ENCODE measurements around the gene PNP.

PNP gene

DNA sequence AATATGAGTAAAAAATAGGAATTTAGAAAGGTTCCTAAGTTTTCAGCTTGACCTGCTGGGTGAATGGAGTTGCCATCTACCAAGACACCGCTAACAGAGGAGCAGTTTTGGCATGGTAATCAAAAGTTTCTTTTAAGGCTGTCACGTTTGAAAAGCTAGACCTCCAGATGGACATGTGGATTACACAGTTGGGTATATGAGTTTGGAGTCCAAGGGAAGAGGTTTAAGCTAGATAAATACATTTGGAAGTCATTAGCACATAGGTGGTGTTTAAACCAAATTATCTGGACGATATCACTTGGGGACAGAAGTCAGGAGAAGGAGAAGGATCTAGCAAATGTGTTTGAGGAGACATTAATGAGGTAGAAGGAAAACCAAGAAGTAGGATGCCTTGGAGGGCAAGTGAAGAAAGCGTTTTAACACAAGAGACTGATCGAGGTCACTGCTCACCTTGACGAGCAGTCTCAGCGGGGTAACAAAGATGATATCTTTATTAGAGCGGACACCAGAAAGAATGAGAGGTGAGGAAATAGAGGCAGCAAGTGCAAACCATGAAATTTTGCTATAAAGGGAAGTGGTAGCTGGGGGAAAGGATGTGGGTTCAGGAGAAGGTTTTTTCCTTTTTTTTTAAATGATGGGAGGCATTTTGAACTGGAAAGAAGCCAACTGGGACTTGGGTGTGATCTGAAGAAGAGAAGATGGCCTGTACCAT lies 17.6 kb downstream of the PNP start:
- Histone ChIP-seq H3K27me3 (ENCODE audit: low read depth, low read length) (0 out of 2 replicates have a peak, but pooled peaks cover 5% of the 10 kb centered on the region), H4K20me1 (ENCODE audit: insufficient read depth, low read length) (no peaks in the 10 kb centered on the region), H3K9me3 (ENCODE audit: insufficient read depth, low read length) (no peaks in the 10 kb centered on the region), H3K4me1 (ENCODE audit: low read length) (peaks cover 22% of the 10 kb centered on the region), H2AFZ (ENCODE audit: low read depth, low read length) (no peak overlapping the region), H3K4me2 (ENCODE audit: low read length) (no peak overlapping the region), H3K36me3 (replicated peaks; ENCODE audit: low read depth, low read length) (no peaks in the 10 kb centered on the region), H3K9ac (ENCODE audit: low read length) (no peak overlapping the region), H3K79me2 (ENCODE audit: low read length) (no peaks in the 10 kb centered on the region), H3K4me3 (ENCODE audit: low read length) (no peak overlapping the region), H3K27ac (ENCODE audit: low read length) (no peak overlapping the region)
- no peak for TF ChIP-seq EZH2phosphoT487 (IDR thresholded peaks at IDR 0.05; ENCODE audit: low read depth)
- TF ChIP-seq, protein P1, sequence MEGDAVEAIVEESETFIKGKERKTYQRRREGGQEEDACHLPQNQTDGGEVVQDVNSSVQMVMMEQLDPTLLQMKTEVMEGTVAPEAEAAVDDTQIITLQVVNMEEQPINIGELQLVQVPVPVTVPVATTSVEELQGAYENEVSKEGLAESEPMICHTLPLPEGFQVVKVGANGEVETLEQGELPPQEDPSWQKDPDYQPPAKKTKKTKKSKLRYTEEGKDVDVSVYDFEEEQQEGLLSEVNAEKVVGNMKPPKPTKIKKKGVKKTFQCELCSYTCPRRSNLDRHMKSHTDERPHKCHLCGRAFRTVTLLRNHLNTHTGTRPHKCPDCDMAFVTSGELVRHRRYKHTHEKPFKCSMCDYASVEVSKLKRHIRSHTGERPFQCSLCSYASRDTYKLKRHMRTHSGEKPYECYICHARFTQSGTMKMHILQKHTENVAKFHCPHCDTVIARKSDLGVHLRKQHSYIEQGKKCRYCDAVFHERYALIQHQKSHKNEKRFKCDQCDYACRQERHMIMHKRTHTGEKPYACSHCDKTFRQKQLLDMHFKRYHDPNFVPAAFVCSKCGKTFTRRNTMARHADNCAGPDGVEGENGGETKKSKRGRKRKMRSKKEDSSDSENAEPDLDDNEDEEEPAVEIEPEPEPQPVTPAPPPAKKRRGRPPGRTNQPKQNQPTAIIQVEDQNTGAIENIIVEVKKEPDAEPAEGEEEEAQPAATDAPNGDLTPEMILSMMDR (IDR thresholded peaks at IDR 0.05; ENCODE audit: low read depth, low read length), result no peak

DNA sequence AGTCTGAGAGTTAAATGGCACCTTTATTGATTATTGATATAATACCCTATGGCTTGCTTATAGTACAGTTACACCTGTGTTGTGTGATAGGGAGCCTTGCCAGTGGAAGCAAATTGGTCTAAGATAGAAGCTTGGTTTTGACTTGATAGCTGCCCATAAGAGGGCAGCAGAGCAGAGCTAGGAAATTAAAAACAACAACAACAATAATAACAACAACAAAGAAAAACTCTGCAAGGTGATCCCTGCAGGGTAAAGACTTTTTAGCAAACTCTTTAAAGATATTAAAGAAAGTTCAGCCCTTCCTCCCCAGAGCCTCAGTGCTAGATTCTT lies 18.2 kb downstream of the PNP start:
- H3K4me1 ChIP-seq (ENCODE audit: low read length), result peaks cover 27% of the 10 kb centered on the region
- no peaks in the 10 kb centered on the region for H3K36me3 ChIP-seq (replicated peaks; ENCODE audit: low read depth, low read length)
- no peak overlapping the region for H3K27ac ChIP-seq (ENCODE audit: low read length)
- no peak overlapping the region for H2AFZ ChIP-seq (ENCODE audit: low read depth, low read length)
- no peak overlapping the region for H3K9ac ChIP-seq (ENCODE audit: low read length)
- H3K4me2 ChIP-seq (ENCODE audit: low read length), result no peak overlapping the region
- TF ChIP-seq, protein P1 (IDR thresholded peaks at IDR 0.05; ENCODE audit: low read depth, low read length), result peak; percentile 27; the same call in 1 of the 2 replicates
- no peak for TF ChIP-seq EZH2phosphoT487 (IDR thresholded peaks at IDR 0.05; ENCODE audit: low read depth)
- 0 out of 2 replicates have a peak, but pooled peaks cover 5% of the 10 kb centered on the region for H3K27me3 ChIP-seq (ENCODE audit: low read depth, low read length)
- H3K4me3 ChIP-seq (ENCODE audit: low read length), result no peak overlapping the region
- H3K79me2 ChIP-seq (ENCODE audit: low read length), result no peaks in the 10 kb centered on the region
- no peaks in the 10 kb centered on the region for H3K9me3 ChIP-seq (ENCODE audit: insufficient read depth, low read length)
- no peaks in the 10 kb centered on the region for H4K20me1 ChIP-seq (ENCODE audit: insufficient read depth, low read length)

DNA sequence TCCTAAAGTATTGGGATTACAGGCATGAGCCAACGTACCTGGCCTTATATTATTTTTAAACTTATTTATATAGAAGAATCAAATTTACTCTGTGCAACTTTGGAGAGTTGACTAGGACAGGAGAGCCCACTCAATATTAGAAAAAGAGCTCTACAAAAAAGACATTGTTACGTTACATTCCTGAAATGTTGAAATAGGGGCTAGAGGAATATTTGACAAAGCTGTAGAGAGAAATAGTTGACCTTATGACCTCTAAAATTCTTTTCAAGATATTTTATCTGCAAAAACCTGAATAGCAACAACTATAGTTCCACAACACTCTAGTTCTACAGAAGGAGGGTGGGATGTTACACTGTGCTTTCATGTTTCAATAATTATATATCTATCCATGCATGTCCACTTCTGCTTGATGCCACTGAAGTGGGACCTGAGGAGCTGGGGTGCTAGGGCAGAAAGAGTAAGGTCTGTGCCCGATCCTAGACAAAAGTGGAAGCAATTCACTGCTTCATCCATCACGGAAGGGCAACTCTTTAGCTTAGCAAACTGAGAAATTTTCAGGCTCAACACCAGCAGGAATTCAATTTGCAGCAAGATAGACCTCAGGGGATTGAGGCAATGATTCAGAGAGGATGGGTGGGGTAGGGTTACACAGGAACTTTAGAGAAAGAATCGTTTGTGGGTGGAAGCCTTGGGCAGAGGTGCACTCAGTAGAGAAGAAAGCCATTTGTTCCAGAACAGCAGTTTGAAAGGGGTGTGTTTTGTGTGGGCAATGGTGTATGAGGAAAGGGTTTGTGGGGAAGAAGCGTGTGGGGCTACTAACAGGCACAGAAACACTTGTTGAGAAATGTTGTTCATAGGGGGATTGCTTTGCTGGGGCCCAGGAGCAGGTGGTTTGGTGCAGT lies 20.1 kb downstream of the PNP start:
- Histone ChIP-seq H4K20me1 (ENCODE audit: insufficient read depth, low read length) (no peaks in the 10 kb centered on the region), H3K9ac (ENCODE audit: low read length) (no peak overlapping the region), H3K36me3 (replicated peaks; ENCODE audit: low read depth, low read length) (no peaks in the 10 kb centered on the region), H3K4me2 (ENCODE audit: low read length) (no peak overlapping the region), H3K4me1 (ENCODE audit: low read length) (peaks cover 42% of the 10 kb centered on the region), H3K27me3 (ENCODE audit: low read depth, low read length) (0 out of 2 replicates have a peak, but pooled peaks cover 5% of the 10 kb centered on the region), H3K79me2 (ENCODE audit: low read length) (no peaks in the 10 kb centered on the region), H3K4me3 (ENCODE audit: low read length) (no peak overlapping the region), H2AFZ (ENCODE audit: low read depth, low read length) (no peak overlapping the region), H3K9me3 (ENCODE audit: insufficient read depth, low read length) (no peaks in the 10 kb centered on the region), H3K27ac (ENCODE audit: low read length) (no peak overlapping the region)
- TF ChIP-seq EZH2phosphoT487 (IDR thresholded peaks at IDR 0.05; ENCODE audit: low read depth), result no peak

DNA sequence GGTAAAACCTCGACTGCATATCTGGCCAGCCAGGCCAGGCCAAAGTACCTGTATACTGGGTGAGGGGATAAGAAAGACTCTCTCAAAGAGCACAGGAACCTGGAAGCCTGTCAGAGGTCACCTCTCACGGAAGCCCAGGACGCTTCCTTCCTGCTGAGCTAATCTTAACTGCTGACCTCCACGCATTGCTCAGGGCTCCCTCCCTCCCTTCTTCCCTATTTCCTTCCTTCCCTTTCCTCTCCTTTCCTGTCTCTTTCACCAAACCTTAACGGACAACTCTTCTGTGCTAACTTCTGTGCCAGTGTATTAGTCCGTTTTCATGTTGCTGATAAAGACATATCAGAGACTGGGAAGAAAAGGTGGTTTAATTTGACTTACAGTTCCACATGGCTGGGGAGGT lies 21.4 kb downstream of the PNP start:
- Histone ChIP-seq H3K4me1 (ENCODE audit: low read length) (peaks cover 44% of the 10 kb centered on the region), H3K27ac (ENCODE audit: low read length) (no peak overlapping the region), H3K9ac (ENCODE audit: low read length) (no peak overlapping the region), H4K20me1 (ENCODE audit: insufficient read depth, low read length) (no peaks in the 10 kb centered on the region), H3K9me3 (ENCODE audit: insufficient read depth, low read length) (no peaks in the 10 kb centered on the region), H3K4me3 (ENCODE audit: low read length) (no peak overlapping the region), H2AFZ (ENCODE audit: low read depth, low read length) (no peak overlapping the region), H3K4me2 (ENCODE audit: low read length) (peak overlapping the region; percentile 79; the same call in 1 of the 2 replicates), H3K27me3 (ENCODE audit: low read depth, low read length) (0 out of 2 replicates have a peak, but pooled peaks cover 5% of the 10 kb centered on the region), H3K79me2 (ENCODE audit: low read length) (no peaks in the 10 kb centered on the region), H3K36me3 (replicated peaks; ENCODE audit: low read depth, low read length) (no peaks in the 10 kb centered on the region)
- TF ChIP-seq EZH2phosphoT487 (IDR thresholded peaks at IDR 0.05; ENCODE audit: low read depth), result no peak
- TF ChIP-seq, protein P1 (IDR thresholded peaks at IDR 0.05; ENCODE audit: low read depth, low read length), result no peak

All from OCI-LY3 (cell line).